ENCODE results near the gene ABHD10.

GRCh38 chr3:111967651-111968274, 11.1 kb upstream of the ABHD10 start:
- no peak for TF ChIP-seq EZH2 (IDR thresholded peaks at IDR 0.05; ENCODE audit: borderline replicate concordance)
- peak; percentile 90 for TF ChIP-seq CTCF (IDR thresholded peaks at IDR 0.05; ENCODE audit: poor library complexity)

All from hepatocyte (in vitro differentiated cells).